HTERT RPE-1 (cell line): Measurements from ENCODE around the gene PIK3C2B.
"Not testable (repeated sequence)": the region's sequence is repeated elsewhere in the genome, so short reads cannot be mapped to it uniquely, and the experiment has no call there.

Source experiments
- in situ Hi-C: fragments of 300-500 bp; cut with MboI; formaldehyde crosslinking; loops from 4 replicates; pipeline ENCODE4 v1.14.3; 2020; ENCODE audit warnings: low sequenced_read_pairs

The PIK3C2B gene

GRCh38 chr1:204506969-204507316 lies 12.3 kb upstream of the PIK3C2B start:
- in situ Hi-C loops = no loop called here

GRCh38 chr1:204506201-204506968 lies 11.8 kb upstream of the PIK3C2B start:
- in situ Hi-C loops = no loop called here

GRCh38 chr1:204505674-204506200 lies 11.1 kb upstream of the PIK3C2B start:
- in situ Hi-C loops = no loop called here

- in situ Hi-C loops = no loop called here
Measured at GRCh38 chr1:204503913-204504519, 9.4 kb upstream of the PIK3C2B start.

- in situ Hi-C loops = no loop called here
Measured at GRCh38 chr1:204503122-204503912, 8.7 kb upstream of the PIK3C2B start.

GRCh38 chr1:204502241-204502640 lies 7.6 kb upstream of the PIK3C2B start:
- in situ Hi-C loops = no loop called here

GRCh38 chr1:204499511-204500468 lies 5.2 kb upstream of the PIK3C2B start:
- in situ Hi-C loops = no loop called here

GRCh38 chr1:204498981-204499380 lies 4.4 kb upstream of the PIK3C2B start:
- in situ Hi-C loops = no loop called here

GRCh38 chr1:204495777-204496176 lies 1.2 kb upstream of the PIK3C2B start:
- in situ Hi-C loops = no loop called here

GRCh38 chr1:204495078-204495753 lies 611 bp upstream of the PIK3C2B start:
- in situ Hi-C loops = no loop called here

GRCh38 chr1:204493984-204494280 lies 673 bp downstream of the PIK3C2B start:
- in situ Hi-C loops = no loop called here

GRCh38 chr1:204493145-204493983 lies 1.2 kb downstream of the PIK3C2B start:
- in situ Hi-C loops = no loop called here

GRCh38 chr1:204491655-204492054 lies 3.0 kb downstream of the PIK3C2B start:
- in situ Hi-C loops = no loop called here

- in situ Hi-C loops = no loop called here
Measured at GRCh38 chr1:204487256-204487615, 7.4 kb downstream of the PIK3C2B start.

- in situ Hi-C loops = not testable (repeated sequence)
Measured at GRCh38 chr1:204486513-204487255, 7.9 kb downstream of the PIK3C2B start.

- in situ Hi-C loops = no loop called here
Measured at GRCh38 chr1:204483791-204484190, 10.8 kb downstream of the PIK3C2B start.

- in situ Hi-C loops = no loop called here
Measured at GRCh38 chr1:204480515-204480914, 14.1 kb downstream of the PIK3C2B start.

- in situ Hi-C loops = no loop called here
Measured at GRCh38 chr1:204479387-204480136, 15.0 kb downstream of the PIK3C2B start.
